ENCODE results near the gene CTDP1.

DNA sequence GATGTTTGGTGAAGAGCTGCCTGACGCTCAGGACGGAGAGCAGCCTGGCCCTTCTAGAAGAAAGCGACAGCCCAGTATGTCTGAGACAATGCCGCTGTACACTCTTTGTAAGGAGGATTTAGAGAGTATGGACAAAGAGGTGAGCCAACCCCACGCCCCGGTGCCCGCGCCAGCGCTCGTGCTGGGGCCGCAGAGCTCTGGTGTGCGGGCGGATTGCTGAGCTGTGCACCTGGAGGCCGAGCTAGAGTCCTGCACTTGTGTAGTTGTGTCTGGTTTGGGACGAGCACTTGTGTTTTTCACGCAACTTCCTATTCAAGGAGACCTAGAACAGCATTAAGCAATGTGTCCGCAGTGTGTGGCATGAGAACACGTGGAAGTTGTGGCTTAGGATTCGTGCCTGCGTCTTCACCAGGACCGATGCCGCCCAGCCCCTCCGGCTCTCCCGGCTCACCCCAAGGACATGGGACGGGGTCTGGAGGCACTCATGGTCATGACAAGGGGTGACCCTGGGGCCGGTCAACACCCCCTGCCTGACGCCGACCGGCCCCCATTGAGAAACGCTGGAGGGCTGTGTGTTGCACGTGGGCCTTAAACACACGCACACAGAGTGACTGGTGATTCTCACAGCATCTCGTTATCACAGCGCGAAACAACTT lies 49.5 kb downstream of the CTDP1 start:
- TF ChIP-seq, protein P1, sequence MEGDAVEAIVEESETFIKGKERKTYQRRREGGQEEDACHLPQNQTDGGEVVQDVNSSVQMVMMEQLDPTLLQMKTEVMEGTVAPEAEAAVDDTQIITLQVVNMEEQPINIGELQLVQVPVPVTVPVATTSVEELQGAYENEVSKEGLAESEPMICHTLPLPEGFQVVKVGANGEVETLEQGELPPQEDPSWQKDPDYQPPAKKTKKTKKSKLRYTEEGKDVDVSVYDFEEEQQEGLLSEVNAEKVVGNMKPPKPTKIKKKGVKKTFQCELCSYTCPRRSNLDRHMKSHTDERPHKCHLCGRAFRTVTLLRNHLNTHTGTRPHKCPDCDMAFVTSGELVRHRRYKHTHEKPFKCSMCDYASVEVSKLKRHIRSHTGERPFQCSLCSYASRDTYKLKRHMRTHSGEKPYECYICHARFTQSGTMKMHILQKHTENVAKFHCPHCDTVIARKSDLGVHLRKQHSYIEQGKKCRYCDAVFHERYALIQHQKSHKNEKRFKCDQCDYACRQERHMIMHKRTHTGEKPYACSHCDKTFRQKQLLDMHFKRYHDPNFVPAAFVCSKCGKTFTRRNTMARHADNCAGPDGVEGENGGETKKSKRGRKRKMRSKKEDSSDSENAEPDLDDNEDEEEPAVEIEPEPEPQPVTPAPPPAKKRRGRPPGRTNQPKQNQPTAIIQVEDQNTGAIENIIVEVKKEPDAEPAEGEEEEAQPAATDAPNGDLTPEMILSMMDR (IDR thresholded peaks at IDR 0.05; ENCODE audit: poor library complexity), result no peak
- TF ChIP-seq EZH2 (IDR thresholded peaks at IDR 0.05; ENCODE audit: borderline replicate concordance) (no peak), EZH2phosphoT487 (IDR thresholded peaks at IDR 0.05; ENCODE audit: low read depth, severe bottlenecking, unreplicated experiment) (no peak)

All from hepatocyte (in vitro differentiated cells).